ENCODE measurements around the gene CDYL.
"Not testable (repeated sequence)": the region's sequence is repeated elsewhere in the genome, so short reads cannot be mapped to it uniquely, and the experiment has no call there.

CDYL gene

GRCh38 chr6:4848382-4849068 lies 72.3 kb downstream of the CDYL start:
- DNase-seq, result no peak

- no peak for DNase-seq
These were observed 73.2 kb downstream of the CDYL start for GRCh38 chr6:4849226-4850022.

GRCh38 chr6:4851035-4851434 lies 74.8 kb downstream of the CDYL start:
- DNase-seq, result no peak

GRCh38 chr6:4852186-4852585 lies 76.0 kb downstream of the CDYL start:
- DNase-seq, result not testable (repeated sequence)

- DNase-seq, result no peak
These were observed 76.7 kb downstream of the CDYL start for GRCh38 chr6:4852938-4853337.

DNA sequence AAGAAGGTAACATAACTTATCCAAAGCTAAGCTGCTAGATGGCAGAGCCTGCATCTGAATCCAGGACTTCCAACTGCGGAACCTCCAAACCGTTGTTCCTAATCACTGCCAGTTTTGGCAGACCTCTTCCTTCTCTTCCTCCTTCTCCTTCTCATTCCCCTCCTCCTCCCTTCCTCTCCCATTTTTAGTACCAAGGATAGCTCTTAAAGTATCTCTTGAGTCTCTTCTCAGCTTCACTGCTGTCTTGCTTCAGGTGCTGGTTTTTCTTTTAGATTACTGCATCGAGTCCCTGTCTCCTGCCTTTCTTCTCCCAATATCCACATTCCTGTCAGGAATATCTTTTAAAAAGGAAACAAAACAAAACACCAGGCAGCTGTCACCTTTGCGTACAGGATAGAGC lies 77.1 kb downstream of the CDYL start:
- DNase-seq, result peak; percentile 11

DNA sequence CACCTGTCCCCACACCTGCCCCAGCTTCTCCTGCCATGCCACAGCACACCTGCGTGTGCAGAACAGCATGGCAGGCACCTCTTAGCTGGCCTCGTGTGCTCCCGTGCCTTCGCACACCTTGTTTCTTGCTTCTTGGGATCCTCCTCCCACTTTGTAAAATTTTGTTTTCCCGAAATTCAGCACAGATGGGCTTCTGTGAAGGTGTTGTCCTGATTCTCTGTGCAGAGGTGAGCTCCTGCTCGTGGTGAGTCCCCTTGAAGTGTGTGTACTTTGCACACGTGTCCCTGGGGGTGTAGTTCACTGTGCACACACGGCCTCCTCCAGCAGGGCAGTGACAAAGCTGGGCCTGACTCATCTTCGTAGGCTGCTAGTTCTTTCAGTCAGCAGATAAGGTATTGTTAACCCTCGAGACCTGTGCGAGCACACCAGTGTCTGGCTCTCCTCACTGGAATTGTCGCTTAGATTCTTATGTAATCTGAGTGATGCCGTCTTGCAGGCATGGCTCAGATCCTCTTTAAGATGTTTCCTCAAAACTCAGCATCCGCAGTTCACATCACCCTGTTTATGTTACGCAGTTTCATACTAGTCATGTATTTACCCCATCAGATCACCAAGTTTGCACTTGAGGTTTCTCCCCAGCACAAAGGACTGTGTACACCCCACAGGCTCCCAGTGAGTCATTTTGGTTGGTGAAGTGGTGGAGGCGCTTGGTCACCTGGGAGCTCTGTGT lies 77.7 kb downstream of the CDYL start:
- DNase-seq, result no peak

- DNase-seq, result no peak
These were observed 80.6 kb downstream of the CDYL start for GRCh38 chr6:4856785-4857184.

- no peak for DNase-seq
These were observed 82.2 kb downstream of the CDYL start for GRCh38 chr6:4858194-4859015.

GRCh38 chr6:4860387-4860786 lies 84.2 kb downstream of the CDYL start:
- DNase-seq, result no peak

GRCh38 chr6:4861564-4861963 lies 85.4 kb downstream of the CDYL start:
- no peak for DNase-seq

- no peak for DNase-seq
These were observed 88.3 kb downstream of the CDYL start for GRCh38 chr6:4864519-4864918.

- DNase-seq, result not testable (repeated sequence)
These were observed 88.8 kb downstream of the CDYL start for GRCh38 chr6:4865006-4865405.

- DNase-seq, result no peak
These were observed 94.8 kb downstream of the CDYL start for GRCh38 chr6:4870821-4871494.

DNA sequence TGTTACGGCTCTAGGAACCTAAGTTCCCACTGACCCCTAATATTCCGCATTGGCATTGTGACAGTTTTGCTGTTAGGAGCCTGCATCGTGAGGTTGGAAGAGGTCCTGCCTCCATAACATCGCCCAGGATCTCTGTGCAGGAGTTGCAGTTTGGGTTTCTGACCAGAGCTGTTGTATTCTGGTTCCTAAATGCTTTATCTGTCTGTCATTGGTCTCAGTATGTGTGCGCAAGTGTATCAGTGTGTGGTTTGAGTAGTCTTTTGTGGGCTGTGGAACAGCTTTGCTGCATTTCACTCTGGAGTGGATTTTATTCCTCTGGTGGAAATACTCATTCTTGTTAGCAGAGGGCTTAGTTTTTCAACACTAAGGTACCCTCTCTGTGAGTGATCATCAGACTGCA lies 95.6 kb downstream of the CDYL start:
- no peak for DNase-seq

DNA sequence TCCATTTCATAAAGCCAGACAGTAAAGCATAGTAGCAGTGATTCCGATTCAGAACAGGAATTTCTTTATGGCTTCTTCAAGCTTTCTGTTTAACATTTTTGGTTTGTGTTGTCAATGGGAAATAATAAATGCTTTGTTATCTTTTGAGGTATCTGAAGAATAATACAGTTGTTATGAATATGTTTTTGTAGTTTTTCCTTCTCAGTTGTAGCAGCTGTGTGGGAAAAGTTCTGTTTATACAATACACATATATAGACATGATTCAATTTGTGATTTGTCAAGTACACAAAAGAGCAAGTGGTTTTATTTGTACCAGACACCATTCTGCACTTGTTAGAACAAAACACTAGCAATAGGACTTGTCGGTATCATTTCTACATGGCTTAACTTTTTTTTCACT lies 96.6 kb downstream of the CDYL start:
- no peak for DNase-seq

DNA sequence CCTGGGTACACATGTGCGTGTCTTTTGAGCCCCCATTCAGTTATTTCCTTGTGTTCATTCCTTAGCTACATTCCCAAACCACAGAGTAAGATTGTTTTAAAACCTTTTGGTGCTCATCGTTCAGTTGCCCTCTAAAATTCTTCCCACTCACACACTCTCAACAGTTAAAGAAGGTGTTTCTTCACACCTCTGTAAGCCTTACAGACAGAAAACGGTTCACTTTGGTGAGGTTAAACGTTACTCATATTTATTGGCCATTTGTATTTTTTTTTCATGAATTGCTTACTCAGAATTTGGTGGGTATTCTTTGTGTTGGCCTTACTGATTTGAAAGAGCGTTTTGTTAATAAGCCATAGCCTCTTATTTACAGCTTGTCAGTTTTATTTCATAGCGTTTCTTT lies 97.7 kb downstream of the CDYL start:
- no peak for DNase-seq

GRCh38 chr6:4879741-4880275 lies 103.6 kb downstream of the CDYL start:
- DNase-seq, result no peak

DNA sequence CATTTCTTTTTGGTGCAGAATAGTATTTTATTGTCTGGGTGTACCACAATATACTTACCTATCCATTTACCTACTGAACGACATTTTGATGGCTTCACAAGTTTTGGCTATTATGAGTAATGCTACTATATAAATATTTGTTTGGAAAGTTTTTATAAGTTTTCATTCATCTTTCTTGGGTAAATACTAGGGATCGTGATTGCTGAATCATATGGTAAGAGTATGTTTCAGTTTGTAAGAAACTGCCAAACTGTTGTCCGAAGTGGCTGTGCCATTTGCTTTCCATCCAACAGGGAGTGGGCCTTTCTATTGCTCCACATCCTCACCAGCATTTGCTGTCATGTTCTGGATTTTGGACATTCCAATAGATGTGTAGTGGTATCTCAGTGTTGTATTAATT lies 104.2 kb downstream of the CDYL start:
- no peak for DNase-seq

- DNase-seq, result no peak
These were observed 107.1 kb downstream of the CDYL start for GRCh38 chr6:4883298-4883697.

GRCh38 chr6:4884646-4885340 lies 108.6 kb downstream of the CDYL start:
- no peak for DNase-seq

Measured in fibroblast of upper back skin (primary cell).